GM18526 (cell line): ENCODE data around the gene CMTM3.

Experiments
- POLR2A ChIP-seq: IDR thresholded peaks from 3 replicates; pipeline ENCODE4 v1.6.1; 2011; ENCODE audit not compliant: insufficient read length; ENCODE audit errors: extremely low read depth

Gene CMTM3

DNA sequence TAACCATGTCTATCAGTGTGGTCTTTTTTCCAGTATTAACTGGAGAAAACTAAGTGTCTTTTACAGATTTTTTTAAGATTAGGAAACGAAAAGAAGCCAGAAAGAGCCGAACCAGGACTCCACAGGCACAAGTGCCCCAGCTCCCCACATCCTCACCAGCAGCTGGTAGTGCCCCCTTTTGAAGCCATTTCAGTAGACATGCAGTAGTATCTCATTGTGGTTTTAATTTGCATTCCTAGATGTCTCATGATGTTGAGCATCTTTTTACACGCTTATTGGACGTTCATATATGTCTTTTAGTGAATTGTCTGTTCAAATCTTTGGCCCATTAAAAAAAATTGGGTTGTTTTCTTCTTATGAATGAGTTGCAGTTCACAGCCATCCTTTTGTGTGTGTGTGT, 4.8 kb upstream of the CMTM3 start:
- TF ChIP-seq POLR2A: no peak

DNA sequence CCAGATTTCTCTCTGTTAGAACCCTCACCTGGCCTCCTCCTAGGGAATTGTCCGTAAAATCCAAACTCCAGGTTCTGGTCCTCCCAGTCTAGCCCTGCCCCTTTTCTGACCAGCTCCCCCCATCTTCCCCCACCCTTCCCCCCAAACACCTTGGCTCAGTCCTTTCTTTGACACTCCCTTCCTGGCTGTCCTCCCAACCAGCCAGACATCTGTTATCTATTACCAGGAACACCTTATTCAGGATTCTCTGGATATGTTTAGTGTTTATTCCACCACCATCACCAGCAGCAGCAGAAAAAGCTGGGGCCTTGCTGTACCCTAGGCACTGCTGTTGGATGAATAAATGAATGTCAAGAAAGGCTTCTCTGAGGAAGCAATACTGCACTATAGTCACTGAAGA, 4.0 kb upstream of the CMTM3 start:
- no peak for TF ChIP-seq POLR2A

DNA sequence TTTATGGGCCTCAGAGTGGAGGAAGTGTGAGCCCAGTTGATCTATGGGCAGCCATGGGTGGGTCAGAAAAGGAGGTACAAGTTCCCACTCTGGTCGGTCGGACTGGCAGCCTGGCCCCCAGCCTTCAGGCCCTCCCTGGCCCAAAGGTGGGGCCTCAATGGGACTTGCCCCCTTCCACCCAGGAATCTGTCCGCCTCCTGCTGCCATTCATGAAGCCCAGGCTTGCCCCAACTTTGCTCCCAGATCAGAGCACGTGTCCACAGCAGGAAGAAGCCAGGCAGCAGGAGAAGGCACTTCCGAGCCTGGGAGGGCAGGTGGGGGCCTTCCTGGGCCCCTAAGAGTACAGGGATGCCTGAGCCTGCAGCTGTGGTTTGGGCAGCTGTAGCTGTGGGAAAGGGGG, 3.0 kb upstream of the CMTM3 start:
- TF ChIP-seq POLR2A: no peak

DNA sequence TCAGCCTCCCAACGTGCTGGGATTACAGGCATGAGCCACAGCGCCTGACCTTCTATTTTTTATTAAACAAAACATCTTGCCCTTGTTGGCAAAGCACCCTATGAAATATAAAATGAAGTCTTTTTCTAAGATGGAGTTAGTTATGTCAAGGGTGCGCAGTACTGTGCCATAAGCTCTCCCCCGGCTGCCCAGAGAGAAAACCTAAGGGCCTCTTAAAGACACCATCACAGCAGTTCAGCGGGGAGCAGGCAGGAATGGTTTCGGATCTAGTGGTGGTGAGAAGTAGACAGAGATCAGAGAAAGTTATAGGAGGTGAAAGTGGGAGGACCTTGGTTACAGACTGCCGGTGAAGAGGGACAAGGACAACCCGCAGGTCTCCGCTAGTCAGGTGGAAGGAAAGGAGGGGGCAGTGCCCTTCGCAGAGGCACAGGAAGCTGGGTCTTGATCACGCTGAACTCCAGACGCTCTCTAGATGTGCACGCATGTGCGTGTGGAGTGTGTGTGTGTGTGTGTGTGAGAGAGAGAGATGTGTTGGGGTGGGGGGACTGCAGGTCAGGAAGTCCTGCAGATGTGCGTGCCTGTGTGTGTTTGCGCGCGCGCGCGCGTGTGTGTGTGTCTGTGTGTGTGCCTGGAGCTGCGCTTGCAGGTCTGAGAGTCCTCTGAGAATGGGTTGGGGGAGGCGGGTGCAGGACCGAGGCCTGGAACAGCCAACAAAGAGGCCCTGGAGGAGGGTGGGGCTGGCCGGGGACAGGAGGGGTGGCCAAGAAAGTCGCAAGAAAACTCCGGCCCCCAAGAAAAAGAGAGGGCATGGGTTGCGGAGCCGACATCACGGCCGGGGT, 748 bp upstream of the CMTM3 start:
- peak; percentile 20 for TF ChIP-seq POLR2A

DNA sequence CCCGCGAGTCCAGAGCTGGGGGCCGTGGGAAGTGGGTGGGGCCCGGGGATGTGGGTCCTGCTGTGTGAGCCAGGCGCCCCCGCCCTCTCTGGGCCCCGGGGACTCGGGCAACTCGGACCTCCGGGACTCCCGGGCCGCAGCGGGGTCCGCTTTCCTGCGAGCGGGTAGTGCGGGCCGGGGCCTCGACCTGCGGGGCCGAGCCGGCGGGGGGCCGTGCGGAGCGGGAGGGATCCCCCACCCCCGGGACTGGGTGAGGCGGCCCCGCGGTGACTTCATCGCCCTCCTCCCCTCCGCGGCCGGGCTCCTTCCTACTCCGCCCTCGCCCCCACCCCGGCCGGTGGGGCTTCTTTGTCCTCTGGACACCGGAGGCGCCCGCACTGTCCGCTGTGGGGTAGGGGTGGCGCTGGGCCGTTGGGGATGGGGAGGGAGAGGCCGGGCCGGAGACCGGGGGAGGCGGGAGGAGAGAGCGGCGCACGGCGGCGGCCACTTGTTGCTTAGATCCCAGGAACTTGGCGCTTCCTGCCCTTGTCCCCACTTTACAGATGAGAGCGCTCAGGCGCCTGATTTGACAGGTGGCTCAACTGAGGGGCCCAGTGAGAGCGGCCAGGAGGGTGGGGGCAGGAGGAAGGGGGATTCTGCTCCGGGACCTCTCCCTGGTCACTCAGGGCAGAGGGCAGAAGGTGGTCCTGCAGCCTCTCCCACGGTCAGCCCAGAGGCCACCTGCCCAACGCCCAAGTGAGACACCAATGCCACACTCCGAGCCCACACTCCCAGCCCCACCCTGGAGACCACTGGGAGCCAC, 874 bp downstream of the CMTM3 start:
- TF ChIP-seq POLR2A: no peak

DNA sequence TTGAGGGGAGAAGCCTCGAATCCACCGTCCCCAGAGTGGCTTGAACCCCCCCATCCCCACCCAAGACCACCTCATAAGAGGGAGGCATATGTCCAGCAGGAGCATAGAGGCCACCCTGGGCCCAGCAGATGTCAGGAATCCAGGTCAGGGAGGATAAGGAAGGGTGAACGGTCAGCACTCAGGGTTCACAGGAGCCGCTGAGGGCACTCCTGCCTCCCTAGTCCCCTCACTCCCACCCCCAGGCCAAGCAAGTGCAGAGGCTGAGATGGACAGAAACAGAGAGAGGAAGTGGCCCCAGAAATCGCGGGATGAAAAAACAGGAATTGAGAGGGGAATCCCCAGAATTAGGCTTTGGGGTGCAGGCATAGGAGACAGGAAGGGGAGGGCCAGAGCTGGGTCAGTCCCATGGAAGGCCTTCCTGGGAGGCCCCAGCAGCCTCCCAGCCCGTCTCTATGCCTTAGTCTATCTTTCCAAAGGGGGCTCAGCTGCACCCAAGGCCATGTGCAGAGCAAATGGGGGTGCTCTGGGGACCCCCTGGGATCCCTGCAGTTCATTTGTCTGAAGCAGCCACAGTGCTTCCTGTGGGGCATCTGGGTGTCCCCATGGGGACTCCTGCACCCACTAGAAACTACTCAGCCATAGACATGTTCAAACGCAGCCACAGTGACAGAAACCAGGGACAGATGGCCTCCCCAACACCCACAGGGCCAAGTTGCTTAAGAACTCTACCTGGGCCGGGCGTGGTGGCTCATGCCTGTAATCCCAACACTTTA, 1.7 kb downstream of the CMTM3 start:
- TF ChIP-seq POLR2A: no peak

DNA sequence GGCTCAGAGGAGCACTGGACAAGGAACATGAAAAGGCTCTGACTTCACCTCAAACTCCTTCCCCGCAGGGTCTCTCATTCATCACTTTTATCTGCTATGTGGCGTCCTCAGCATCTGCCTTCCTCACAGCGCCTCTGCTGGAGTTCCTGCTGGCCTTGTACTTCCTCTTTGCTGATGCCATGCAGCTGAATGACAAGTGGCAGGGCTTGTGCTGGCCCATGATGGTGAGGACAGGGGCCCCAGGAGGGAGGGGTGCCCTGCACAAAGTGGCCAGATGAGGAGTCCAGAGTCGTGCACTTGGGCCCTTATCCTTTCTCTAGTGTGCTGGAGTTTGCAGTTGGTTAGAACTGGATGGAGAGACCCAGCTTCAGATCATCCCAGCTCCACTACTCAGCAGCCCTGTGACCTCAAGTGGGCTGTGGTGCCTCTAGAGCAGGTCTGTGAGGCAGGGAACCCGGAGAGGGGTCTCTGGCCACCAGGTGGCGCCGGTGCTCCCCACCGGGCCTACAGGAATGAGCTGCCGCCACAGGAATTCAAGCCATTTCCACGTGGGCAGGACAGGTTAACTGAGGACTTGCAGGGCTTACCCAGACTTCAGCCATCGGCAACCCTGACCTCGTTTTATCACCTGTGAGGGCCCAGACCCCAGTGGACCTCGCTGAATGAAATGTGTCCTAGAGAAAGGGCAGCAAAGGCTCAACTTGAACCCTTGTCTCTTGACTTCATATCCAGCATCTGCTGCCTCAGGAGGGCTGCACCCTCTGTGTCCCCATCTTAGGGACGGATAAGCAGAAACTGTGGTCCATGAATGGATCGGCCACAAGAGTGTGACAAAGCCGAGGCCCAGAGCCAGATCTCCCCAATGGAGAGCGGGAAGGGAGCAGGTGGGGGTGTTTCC, 4.0 kb downstream of the CMTM3 start:
- TF ChIP-seq POLR2A: no peak

DNA sequence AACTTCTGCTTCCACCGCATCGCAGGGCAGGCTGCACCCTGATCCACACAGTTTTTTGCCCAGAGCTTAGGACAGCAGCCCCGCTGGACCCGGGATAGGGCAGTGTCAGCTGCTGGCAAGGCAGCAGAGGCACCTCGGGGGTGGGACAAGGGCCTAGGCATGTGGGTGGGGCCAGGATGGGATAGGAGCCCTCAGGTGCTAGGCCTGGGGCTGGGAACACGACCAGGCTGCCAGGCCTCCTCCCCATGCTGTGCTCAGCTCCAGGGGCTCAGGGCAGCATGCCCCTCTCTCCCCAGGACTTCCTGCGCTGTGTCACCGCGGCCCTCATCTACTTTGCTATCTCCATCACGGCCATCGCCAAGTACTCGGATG, 4.6 kb downstream of the CMTM3 start:
- TF ChIP-seq POLR2A: no peak

DNA sequence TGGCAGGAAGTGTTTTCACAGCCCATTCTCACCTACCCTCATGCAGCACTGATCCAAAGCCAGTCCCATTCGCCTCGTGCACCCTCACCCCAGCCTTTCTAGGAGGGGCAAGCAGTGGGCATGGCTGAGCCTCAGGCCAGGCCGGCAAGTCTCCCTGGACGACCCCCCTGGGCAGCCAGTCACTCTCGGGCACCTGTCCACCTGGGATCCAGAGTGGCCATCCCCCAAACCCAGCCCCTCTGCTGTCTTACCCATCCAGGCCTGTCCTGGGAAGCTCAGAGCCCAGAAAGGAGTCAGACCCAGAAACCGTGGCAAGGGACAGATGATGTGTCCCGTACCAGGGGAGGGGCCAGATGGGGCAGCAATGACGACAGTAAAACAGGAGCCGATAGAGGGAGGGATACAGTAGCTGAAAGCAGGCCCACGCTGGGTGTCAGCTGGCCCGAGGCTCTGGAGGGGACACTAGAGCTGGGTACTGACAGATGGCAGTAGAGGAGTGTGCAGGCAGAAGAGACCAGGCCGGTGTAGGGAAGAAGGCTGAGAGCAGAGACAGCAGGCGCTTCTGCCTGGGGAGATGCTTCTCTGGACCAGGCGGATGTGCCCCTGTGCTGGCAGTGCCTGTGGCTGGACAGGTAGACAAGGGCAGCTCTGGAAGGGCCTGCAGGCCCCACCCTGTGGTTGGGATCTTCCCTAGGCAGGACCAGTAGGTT, 5.8 kb downstream of the CMTM3 start:
- TF ChIP-seq POLR2A: no peak

DNA sequence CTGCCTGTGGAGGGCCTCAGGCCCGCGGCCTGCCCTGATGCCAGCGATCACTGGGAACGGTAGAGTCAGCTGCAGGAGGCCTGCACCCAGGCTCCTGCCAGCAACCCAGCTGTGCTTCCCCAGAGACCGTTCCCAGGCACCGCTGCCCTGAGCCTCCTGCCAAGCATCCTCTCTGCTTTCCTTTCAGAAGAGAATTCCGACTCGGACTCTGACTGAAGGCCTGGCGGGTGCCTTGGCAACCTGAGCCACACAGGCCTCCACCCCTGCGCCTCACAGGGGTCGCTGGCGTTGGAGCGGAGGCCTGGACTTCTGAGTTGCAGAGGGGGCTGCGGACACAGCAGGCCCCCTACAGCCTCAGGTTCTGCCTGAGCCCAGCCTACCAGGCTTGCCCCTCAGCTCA, 7.9 kb downstream of the CMTM3 start:
- TF ChIP-seq POLR2A: no peak

DNA sequence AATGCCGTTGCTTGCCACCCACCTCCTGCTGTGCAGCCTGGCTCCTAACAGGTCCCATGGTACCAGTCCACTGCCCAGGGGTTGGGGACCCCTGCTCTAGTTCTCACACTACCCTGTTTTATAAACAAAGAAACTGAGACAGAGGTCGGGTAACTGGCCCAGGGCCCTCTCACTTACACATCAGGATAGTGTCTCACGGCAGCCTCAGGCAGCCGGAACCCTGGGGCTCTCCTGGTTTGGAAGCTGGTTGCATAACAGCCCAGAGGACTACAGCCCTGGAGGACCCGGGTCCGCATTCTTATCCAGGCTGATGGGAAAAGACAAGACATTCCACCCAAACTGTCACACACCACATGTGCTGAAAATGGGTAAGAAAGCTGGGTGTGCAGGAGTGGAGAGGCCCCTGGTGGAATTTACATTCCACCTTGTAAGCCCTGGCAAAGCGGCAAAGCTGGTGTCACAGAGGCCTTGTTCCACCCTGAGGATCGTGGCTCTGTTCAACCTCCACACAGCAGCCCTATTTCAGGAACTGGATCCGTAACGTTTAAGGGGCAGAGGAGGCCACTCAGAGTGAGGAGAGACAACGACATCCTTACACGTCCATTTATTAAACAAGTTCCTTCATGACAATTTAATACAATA, 9.8 kb downstream of the CMTM3 start:
- no peak for TF ChIP-seq POLR2A

DNA sequence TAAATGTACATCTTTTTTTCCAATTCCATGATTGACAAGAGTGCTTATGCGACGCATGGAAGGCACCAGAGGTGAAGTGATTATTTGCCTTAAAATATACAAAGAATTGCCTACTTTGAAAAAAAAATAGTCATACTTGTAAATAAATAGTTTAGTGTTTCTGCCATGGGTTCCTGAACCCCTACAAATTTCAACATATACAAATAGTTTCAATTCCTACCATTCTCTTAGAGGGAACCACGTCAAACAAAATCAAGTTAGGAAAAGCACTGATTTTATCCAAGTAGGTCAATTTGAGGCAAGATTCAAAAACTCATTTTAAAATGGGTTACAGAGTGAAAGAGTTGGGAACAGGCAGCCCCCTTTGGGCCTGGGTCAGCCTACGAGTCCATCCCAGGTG, 11.7 kb downstream of the CMTM3 start:
- no peak for TF ChIP-seq POLR2A

DNA sequence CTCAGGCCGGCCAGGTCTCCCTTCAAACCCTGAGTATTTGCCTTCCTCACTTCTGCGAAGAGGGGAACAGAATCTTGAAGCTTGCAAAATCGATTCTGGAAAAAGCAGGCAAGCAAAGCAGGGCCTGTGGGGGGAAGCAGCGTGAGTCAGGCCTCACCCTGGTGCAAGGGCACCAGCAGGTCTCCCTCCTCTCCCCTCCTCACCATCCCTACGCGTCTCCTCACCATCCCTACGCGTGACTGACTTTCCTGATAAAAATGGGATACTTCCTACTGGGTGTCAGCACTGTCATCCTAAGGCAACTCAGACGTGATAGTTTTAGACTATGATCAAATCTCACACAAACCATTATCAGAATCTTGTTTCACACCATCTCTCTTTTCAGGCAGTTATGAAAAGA, 12.1 kb downstream of the CMTM3 start:
- TF ChIP-seq POLR2A: no peak

DNA sequence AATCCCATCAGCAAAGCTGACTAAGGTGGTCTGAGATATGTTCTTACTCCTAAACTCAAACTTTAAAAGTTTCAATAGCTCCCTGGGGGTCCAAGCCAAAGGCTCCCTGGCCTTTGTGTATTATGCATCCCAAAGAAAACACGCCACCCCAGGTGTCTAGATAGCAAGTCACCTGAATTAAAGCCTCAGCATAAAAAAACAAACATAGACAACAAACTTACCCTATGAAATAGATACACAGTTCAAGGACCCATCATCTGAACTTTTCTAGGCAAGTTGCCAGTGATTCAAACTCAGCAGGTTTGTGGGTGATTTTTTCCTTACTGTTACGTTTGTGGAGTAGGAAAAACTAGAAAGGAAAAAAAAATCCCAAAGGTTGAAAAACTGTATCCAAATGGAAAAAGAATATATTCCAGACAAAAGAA, 12.5 kb downstream of the CMTM3 start:
- TF ChIP-seq POLR2A: no peak

DNA sequence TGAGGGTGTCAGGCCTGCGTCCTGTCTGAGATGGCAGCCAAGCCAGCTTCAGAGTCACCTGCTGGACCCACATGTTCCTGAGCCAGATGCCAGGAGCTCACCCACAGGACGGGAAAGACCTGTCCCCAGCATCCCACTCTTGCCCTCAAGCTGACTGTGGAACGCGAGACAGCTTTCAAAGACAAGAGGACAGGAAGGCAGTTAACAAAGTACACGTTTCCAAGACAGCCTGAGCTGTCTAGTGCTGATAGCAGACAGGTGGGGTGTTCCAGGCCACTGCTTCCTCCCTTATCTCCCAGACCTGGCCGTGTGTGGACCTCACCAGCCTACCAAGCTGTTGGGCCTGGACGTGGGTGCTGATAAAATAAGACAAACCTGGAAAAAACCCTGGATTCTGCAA, 13.2 kb downstream of the CMTM3 start:
- TF ChIP-seq POLR2A: no peak
